ENCODE results near the gene DGUOK.

GRCh38 chr2:73989972-73990371, 63.3 kb downstream of the DGUOK start:
- no peak for TF ChIP-seq CTCF (IDR thresholded peaks at IDR 0.05 in 2 of 3, conservative IDR thresholded peaks at IDR 0.05 in 1 of 3; ENCODE audit: borderline replicate concordance in 1 of 3, insufficient read depth in 1 of 3, low read depth in 2 of 3, low read length in 2 of 3)
- TF ChIP-seq POLR2AphosphoS5 (IDR thresholded peaks at IDR 0.05; ENCODE audit: low read depth, low read length), result no peak

Measured in HCT116 (cell line).